AG09309 (cell line): ENCODE results near the gene YY1.

Experiments used
- DNase-seq: peaks from one replicate; pipeline ENCODE4 v3.0.0-alpha.2; 2010; ENCODE audit warnings: low read depth
- H3K4me3 ChIP-seq: 2 replicates; pipeline ENCODE4 v1.5.1; 2011; ENCODE audit warnings: mild to moderate bottlenecking, low read depth, low read length, moderate library complexity; ENCODE audit not compliant: control insufficient read depth
- CTCF ChIP-seq: IDR thresholded peaks from 2 replicates; pipeline ENCODE4 v1.5.1; 2011; ENCODE audit warnings: mild to moderate bottlenecking, low read depth, low read length, inconsistent platforms; ENCODE audit not compliant: insufficient read depth, control insufficient read depth; ENCODE audit errors: missing control alignments

The YY1 gene

GRCh38 chr14:100323121-100323941 lies 84.4 kb downstream of the YY1 start, which contains the start of gene SLC25A47:
Gene SLC25A47, plus strand, starts transcription at chr14:100323339. Its CDS starts 76 bp downstream, at chr14:100323415.
- TF ChIP-seq CTCF: no peak
- no peak within 1 kb of the TSS for H3K4me3 ChIP-seq
- no peak for DNase-seq

- DNase-seq: no peak
- no peak overlapping the region for H3K4me3 ChIP-seq
- TF ChIP-seq CTCF: no peak
Measured at GRCh38 chr14:100323942-100324307, 85.0 kb downstream of the YY1 start.

- DNase-seq: no peak
- TF ChIP-seq CTCF: no peak
- H3K4me3 ChIP-seq: no peak overlapping the region
Measured at GRCh38 chr14:100325231-100325632, 86.3 kb downstream of the YY1 start.

GRCh38 chr14:100325958-100326357 lies 87.0 kb downstream of the YY1 start:
- TF ChIP-seq CTCF: no peak

GRCh38 chr14:100327128-100327527 lies 88.2 kb downstream of the YY1 start:
- no peak for TF ChIP-seq CTCF
- DNase-seq: no peak
- H3K4me3 ChIP-seq: no peak overlapping the region

More at GRCh38 chr14:100325958-100326357, 87.0 kb downstream of the YY1 start:
- no peak for DNase-seq
- no peak overlapping the region for H3K4me3 ChIP-seq

- TF ChIP-seq CTCF: no peak
- DNase-seq: no peak
- no peak overlapping the region for H3K4me3 ChIP-seq
Measured at GRCh38 chr14:100328495-100329163, 89.7 kb downstream of the YY1 start.
